ENCODE measurements around the gene TVP23C. TPM values are rescaled to one million over a fixed set of nuclear protein-coding genes. Genes with fewer than 3 reads are reported as not detected.
"Not testable (repeated sequence)": the region's sequence is repeated elsewhere in the genome, so short reads cannot be mapped to it uniquely, and the experiment has no call there.

TVP23C gene
- 10 to 100 TPM in 1 of 2 donors, 1 to 10 TPM in 1; 9.7 to 18.4 TPM for total RNA-seq

DNA sequence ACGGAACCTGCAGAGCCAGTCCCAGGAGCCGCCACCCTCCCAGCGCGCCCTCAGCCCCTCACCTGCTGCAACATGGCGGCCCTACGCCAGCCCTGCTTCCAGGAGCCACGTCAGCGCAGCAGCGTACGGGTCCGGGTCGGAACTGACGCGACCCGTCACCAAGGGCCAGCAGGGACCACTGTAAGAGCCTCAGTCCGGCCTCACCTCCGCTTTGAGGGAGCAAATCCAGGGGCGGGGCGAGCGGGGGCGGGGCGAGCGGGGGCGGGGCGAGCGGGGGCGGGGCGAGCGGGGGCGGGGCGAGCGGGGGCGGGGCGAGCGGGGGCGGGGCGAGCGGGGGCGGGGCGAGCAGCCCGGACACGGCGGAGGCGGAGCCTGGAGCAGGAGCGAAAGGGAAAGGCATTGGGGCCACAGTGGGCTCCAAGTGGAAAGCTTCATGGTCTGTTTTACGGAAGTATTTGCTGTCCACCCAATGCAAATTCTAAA lies at the start of gene TVP23C:
TVP23C (minus strand) TSS at position 109 of the 483 bp plus-strand sequence; CDS start at position 74, 35 bp downstream.
- peak within 1 kb of the TSS; percentile 92 for H3K27ac Mint-ChIP-seq
- peak within 1 kb of the TSS; percentile 84 for H3K4me3 Mint-ChIP-seq
- H3K36me3 Mint-ChIP-seq (ENCODE audit: low read depth); H3K4me1 Mint-ChIP-seq; H3K9me3 Mint-ChIP-seq; H3K27me3 Mint-ChIP-seq: not testable (repeated sequence)
- peak; percentile 85 for ATAC-seq (replicated peaks)

DNA sequence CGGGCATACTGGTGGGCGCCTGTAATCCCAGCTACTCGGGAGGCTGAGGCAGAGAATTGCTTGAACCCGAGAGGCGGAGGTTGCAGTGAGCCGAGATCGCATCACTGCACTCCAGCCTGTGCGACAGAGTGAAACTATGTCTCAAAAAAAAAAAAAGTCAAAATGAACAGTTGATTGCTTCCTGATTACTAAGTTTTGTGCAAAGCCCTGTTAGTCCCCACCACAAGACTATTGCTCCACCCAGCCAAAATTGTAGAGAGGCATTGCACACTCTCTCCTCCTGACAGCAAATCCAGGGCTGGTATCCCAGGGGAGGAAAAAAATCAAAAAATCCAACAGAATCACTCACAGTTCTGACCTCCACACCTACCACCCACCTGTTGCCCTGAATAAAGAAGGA lies 29.7 kb upstream of the TVP23C start:
- not testable (repeated sequence) for H3K27me3 Mint-ChIP-seq; H3K9me3 Mint-ChIP-seq; H3K4me3 Mint-ChIP-seq; ATAC-seq (replicated peaks); H3K4me1 Mint-ChIP-seq; H3K27ac Mint-ChIP-seq; H3K36me3 Mint-ChIP-seq (ENCODE audit: low read depth)

DNA sequence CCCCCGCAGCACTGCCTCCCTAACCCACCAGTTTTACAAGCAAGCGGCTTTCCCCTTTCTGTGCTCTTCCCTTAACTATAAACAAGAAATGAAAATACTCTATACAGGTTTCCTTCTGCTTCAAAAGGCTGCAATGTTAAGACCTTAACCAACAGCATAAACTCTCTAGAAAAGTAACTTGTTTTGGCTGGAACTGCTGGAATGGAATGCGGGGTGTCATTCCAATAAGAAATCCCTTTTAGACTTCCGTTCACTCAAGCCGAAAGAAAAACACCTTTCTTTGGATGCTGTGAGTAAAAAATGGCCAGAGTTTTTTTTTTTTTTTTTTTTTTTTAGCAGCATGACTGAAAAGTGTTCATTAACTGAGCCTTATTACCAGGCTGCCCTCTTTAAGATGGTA lies 28.7 kb upstream of the TVP23C start:
- not testable (repeated sequence) for H3K27ac Mint-ChIP-seq; H3K27me3 Mint-ChIP-seq; H3K4me3 Mint-ChIP-seq; H3K9me3 Mint-ChIP-seq; H3K4me1 Mint-ChIP-seq; H3K36me3 Mint-ChIP-seq (ENCODE audit: low read depth); ATAC-seq (replicated peaks)

DNA sequence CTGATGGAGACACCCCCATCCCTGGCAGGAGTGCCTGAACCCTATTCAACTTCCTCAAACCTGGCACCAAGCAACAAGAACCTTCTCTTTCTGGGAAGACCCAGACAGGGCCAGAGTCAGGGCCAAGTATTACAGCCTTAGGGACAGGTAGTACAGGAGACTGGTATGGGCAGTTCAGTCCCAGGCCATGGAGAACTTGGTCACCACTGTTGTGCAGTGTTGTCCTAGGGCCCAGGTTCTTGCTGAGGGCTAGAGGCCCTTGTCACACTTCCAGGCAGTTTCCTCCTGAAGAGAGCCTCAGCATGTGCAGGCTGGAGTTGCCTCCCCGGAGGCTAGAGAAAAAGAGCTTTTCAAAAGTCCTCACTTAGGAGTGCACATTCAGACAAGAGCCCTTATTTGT lies 27.6 kb upstream of the TVP23C start:
- ATAC-seq (replicated peaks); H3K4me1 Mint-ChIP-seq; H3K27me3 Mint-ChIP-seq; H3K9me3 Mint-ChIP-seq; H3K36me3 Mint-ChIP-seq (ENCODE audit: low read depth); H3K27ac Mint-ChIP-seq: not testable (repeated sequence)
- H3K4me3 Mint-ChIP-seq, result peak overlapping the region; percentile 52

DNA sequence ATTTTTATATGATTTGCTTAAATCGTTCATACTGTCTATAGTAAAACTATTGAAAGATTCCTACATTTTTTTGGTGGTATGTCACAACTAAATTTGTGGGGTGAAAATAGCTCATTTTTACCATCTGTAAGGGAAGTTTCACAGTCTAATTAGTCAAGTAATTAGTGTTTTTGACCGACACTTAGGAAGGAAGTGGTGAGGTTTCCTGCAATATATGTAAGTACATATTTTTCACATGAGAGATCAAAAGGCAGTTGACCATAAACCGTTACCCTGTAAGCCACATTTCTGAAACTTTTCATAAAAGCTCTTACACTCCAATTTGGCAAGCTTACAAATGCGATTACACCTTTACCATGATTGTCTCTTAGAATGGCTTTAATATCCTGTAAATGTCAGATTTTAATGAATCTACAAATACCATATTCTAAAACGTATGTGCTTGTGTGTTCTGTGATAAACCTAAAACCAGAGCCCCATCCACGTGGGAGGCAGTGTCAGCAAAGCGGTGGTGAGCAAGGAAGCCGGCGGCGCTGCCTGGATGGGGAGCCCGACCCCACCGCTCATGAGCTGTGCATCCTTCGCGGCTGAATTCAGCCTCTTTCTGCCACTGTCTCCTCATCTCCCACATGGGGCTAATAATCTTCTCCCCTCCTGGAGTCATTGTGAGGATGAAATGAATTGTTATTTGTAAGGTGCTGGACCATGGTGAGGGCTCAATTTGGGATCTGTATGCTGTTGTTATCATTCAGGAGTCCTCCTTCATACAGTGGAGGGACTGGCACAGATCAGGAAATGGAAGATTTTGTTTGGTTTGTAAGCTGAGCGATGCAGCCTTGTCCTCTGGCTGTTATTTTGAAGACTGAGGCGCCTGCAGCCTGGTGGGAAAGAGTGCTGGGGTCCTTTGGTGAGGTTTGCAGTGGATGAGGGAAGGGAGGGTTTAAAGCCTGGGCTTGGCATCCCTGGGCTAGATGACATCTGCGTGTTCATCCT lies 26.6 kb upstream of the TVP23C start:
- not testable (repeated sequence) for H3K27me3 Mint-ChIP-seq; H3K4me1 Mint-ChIP-seq; H3K36me3 Mint-ChIP-seq (ENCODE audit: low read depth); H3K9me3 Mint-ChIP-seq; H3K27ac Mint-ChIP-seq
- peak; percentile 82 for ATAC-seq (replicated peaks)
- H3K4me3 Mint-ChIP-seq, result peak overlapping the region; percentile 52

DNA sequence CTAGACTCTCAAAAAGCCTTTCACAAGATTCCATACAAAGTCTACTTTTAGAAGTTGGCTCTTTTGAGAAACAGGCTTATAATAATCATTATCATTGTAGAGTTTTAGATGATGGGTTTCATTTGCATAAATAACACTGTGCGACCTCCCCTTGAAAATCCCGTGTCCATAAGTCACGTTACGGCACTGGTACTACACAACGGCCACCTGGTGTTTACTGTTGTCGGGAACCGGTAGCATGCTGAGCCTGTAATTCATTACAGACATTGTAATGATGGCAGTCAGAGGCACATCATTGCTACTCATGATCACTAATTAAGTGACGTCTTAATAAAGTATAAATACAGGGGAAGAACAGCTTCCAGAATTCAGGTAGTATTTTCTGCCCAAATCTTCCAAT lies 24.7 kb upstream of the TVP23C start:
- ATAC-seq (replicated peaks); H3K4me3 Mint-ChIP-seq; H3K27ac Mint-ChIP-seq; H3K9me3 Mint-ChIP-seq; H3K27me3 Mint-ChIP-seq; H3K4me1 Mint-ChIP-seq; H3K36me3 Mint-ChIP-seq (ENCODE audit: low read depth): not testable (repeated sequence)

DNA sequence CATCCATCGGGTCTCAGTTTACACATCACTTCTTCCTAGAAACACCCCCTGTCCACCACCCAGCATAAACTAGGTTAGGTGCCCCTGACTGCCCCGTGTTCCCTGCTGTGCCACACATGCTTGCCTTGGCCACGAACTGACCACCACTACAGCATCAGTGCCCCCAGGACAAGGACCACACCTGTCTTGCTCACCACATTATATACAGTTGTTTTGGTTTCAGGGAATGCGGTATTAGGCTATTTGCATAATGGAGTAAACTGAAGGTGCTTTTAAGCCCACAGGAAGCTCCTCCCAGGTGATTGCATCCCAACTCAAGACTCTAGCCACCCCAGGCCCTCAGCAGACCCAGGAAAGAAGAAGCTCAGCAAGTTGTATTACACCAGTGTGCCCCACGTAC lies 20.0 kb upstream of the TVP23C start:
- not testable (repeated sequence) for H3K9me3 Mint-ChIP-seq; ATAC-seq (replicated peaks); H3K27me3 Mint-ChIP-seq; H3K27ac Mint-ChIP-seq; H3K4me3 Mint-ChIP-seq; H3K4me1 Mint-ChIP-seq; H3K36me3 Mint-ChIP-seq (ENCODE audit: low read depth)

DNA sequence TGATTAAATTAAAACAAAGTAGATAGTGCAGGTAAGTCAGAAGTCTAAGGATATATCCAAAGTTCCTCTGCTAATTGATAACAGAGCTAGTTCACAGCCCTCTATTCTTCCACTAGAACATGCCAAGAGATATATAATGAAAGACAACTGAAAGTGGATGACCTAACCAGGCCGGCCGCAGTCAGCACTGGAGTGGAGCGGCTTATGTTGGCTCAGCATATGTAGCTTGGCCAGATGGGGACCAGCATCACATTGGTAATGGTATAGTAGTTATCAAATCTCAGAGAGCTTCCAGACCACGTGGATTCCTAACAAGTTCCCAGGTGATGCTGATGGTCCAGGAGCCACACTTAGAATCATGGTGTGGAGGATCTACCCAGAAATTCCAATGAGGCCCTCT lies 18.2 kb upstream of the TVP23C start:
- not testable (repeated sequence) for H3K27ac Mint-ChIP-seq; H3K4me3 Mint-ChIP-seq; H3K4me1 Mint-ChIP-seq; H3K36me3 Mint-ChIP-seq (ENCODE audit: low read depth); H3K27me3 Mint-ChIP-seq; ATAC-seq (replicated peaks); H3K9me3 Mint-ChIP-seq

DNA sequence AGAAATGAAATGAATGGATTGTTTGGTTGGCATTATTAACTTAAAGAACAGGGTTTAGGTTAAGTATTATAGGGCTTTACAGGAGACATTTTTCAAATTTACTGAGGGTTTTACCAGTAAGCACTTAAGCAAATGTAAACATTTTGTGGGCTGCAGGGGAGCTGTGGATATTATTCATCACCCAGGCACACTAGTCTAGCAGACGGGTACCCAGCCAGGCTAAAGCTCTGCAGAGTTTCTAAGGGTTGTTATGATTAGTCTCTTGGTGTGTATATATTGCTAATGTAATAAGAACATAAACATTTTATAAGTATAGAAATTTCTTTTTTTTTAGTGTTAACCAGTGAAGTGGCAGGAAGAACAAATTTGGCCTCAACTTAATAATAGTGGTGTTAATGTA lies 13.6 kb upstream of the TVP23C start:
- not testable (repeated sequence) for H3K27ac Mint-ChIP-seq; H3K27me3 Mint-ChIP-seq; H3K4me1 Mint-ChIP-seq; H3K9me3 Mint-ChIP-seq; ATAC-seq (replicated peaks); H3K36me3 Mint-ChIP-seq (ENCODE audit: low read depth); H3K4me3 Mint-ChIP-seq

DNA sequence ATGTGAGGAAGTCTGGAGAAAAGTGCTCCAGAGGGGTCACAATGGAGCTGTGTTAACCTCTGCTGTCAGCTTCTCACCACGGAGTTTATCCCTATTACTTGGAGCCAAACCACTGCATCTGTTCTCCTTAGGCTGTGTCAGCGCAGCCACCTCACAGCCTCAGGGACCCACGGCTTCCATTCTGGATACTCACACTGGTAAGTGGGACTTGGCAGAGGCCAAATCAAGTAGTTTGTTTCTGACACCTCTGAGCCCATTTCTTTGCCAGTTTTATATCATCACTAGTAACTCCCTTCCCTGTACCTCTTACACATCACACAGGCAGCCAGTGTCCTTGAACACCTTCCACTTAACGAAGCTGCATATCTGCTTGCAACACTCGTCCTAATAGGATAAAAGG lies 11.4 kb upstream of the TVP23C start:
- not testable (repeated sequence) for ATAC-seq (replicated peaks); H3K4me3 Mint-ChIP-seq; H3K4me1 Mint-ChIP-seq; H3K27me3 Mint-ChIP-seq; H3K36me3 Mint-ChIP-seq (ENCODE audit: low read depth); H3K9me3 Mint-ChIP-seq; H3K27ac Mint-ChIP-seq

DNA sequence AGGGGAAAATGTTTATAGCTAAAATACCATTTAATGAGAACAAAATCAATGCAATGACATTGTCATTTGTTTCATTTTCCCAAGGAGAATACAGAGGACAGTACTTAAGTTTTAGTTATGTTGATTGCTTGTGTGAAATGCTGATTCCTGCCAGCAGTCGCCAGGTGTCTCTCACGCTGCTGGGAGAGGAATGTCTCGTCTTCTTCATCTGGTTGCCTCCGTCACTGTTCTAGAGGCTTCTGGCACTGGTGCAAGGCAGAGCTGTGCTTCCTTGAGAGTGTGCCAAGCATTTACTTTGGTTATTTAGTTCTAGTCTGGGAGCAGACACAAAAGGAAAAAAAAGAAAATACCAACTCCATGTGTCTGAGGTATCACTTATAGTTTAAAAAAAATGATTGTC lies 10.6 kb upstream of the TVP23C start:
- not testable (repeated sequence) for H3K4me1 Mint-ChIP-seq; H3K4me3 Mint-ChIP-seq; H3K27ac Mint-ChIP-seq; H3K36me3 Mint-ChIP-seq (ENCODE audit: low read depth); H3K9me3 Mint-ChIP-seq; ATAC-seq (replicated peaks); H3K27me3 Mint-ChIP-seq

DNA sequence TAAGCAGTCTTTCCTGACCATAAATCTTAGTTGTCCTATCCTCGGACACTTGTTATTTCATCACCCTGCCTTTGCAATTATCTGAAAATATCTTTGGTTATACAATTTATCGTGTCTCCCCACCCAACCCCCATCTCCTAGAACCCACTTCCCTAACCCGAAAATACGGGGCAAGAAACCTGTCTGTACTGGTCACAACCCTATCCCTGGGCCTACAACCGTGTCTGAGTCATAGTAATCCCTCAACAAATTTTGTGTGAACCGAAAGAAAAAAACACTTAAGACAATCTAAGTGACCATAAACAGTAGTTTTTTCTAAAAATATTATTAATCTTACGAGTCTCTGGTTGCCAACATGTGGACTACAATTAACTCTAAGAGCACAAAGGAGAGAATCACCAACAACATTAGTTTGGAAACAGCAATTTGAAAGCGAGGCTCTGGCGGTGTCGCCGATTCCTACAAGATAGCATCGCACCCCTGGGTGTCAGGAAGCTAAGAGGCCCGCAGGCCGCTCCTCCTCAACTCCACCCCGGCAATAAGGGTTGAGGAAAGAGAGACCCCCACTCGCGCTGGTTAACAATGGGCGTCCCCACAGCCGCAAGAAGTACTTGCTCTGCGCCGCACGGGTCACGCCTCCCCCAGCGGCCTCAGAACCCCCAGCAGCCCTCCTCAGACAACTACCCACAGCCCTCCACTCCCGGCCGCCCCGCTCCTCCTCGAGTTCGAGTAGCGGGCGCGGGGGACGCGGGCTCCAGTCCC lies 489 bp downstream of the TVP23C start:
- not testable (repeated sequence) for H3K9me3 Mint-ChIP-seq; H3K27me3 Mint-ChIP-seq; H3K4me1 Mint-ChIP-seq; H3K36me3 Mint-ChIP-seq (ENCODE audit: low read depth)
- Mint-ChIP-seq H3K4me3 (peak overlapping the region; percentile 84), H3K27ac (peak overlapping the region; percentile 92)
- peak; percentile 59 for ATAC-seq (replicated peaks)

DNA sequence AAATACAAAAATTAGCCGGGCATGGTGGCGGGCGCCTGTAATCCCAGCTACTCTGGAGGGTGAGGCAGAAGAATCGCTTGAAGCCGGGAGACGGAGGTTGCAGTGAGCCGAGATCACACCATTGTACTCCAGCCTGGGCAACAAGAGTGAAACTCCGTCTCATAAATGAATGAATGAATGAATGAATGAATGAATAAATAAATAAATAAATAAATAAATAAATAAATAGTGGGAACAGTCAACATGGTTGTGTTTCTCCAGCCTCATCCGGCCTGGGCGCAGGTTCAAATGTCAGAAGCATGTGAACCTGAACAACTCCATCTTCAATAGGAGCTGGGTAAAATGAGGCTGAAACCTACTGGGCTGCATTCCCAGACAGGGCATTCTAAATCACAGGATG lies 1.8 kb downstream of the TVP23C start:
- not testable (repeated sequence) for H3K9me3 Mint-ChIP-seq; H3K4me1 Mint-ChIP-seq; H3K27me3 Mint-ChIP-seq; ATAC-seq (replicated peaks); H3K27ac Mint-ChIP-seq; H3K4me3 Mint-ChIP-seq; H3K36me3 Mint-ChIP-seq (ENCODE audit: low read depth)

DNA sequence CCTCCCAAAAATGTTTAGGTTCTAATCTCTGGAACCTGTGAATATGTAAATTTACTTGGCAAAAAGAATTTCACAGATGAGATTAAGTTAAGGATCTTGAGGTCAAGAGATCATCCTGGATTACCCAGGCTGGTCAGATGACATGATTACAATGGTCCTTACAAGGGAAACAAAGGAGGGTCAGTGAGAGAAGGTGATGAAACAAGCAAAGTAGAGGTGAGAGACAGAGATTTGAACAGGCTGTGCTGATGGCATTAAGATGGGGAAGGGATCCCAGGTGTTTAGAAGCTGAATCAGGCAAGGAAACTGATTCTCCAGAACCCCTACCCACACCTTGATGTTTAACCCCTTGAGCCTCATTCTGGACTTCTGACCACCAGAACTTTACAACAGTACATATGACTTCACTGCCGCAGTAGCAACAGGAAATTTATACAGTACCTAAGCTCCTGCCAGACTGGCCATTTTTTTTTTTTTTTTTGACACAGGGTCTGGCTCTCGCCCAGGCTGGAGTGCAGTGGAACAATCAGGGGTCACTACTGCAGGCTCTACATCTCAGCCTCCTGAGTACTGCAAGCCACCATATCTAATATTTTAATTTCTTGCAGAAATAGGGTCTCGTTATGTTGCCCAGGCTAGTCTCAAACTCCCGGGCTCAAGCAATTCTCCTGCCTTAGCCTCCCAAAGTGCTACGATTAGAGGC lies 4.7 kb downstream of the TVP23C start:
- H3K4me1 Mint-ChIP-seq; H3K27me3 Mint-ChIP-seq; H3K27ac Mint-ChIP-seq; ATAC-seq (replicated peaks); H3K4me3 Mint-ChIP-seq; H3K9me3 Mint-ChIP-seq: not testable (repeated sequence)
- H3K36me3 Mint-ChIP-seq (ENCODE audit: low read depth), result peaks cover 11% of the 10 kb centered on the region
